K562 (cell line): ENCODE measurements around the gene SNRNP40. TPM values are rescaled to one million over a fixed set of nuclear protein-coding genes. Genes with fewer than 3 reads are reported as not detected.
A peak's percentile ranks its signal among the peaks of the same experiment; 100 is the strongest.

Source experiments
- ATF2 ChIP-seq: sonication (generic); formaldehyde crosslinking; IDR thresholded peaks from 2 replicates; pipeline ENCODE4 v1.8.1; 2022; ENCODE audit warnings: missing genetic modification reagents
- BDP1 ChIP-seq: IDR thresholded peaks from 3 replicates; pipeline ENCODE4 v1.6.1; 2011; ENCODE audit not compliant: insufficient read length, insufficient read depth
- GABPB1 ChIP-seq: sonication (generic); formaldehyde crosslinking; IDR thresholded peaks from 2 replicates; pipeline ENCODE4 v1.8.0; 2022; ENCODE audit warnings: mild to moderate bottlenecking, missing genetic modification reagents
- MLLT1 ChIP-seq, 2 experiments: fragments of 450-650 bp; IDR thresholded peaks; 2 replicates each; pipeline ENCODE4 v1.6.1; 2016
- NCOA4 ChIP-seq: fragments of 450-650 bp; IDR thresholded peaks from 2 replicates; pipeline ENCODE4 v1.6.1; 2018; ENCODE audit warnings: mild to moderate bottlenecking; ENCODE audit not compliant: partially characterized antibody
- PRDM10 ChIP-seq: fragments of 450-650 bp; IDR thresholded peaks from 2 replicates; pipeline ENCODE4 v1.6.1; 2018; ENCODE audit not compliant: partially characterized antibody
- SREBF1 ChIP-seq: fragments of 150-350 bp; IDR thresholded peaks from 2 replicates; pipeline ENCODE4 v1.6.1; 2014; ENCODE audit warnings: antibody characterized with exemption, low read depth, low read length, borderline replicate concordance
- ZKSCAN3 ChIP-seq: fragments of 250-450 bp; sonication (Bioruptor Pico); IDR thresholded peaks from 2 replicates; pipeline ENCODE4 v1.4.0; 2020
- ZNF280A ChIP-seq: fragments of 450-650 bp; IDR thresholded peaks from 2 replicates; pipeline ENCODE4 v1.6.1; 2018; ENCODE audit warnings: mild to moderate bottlenecking, low read depth; ENCODE audit not compliant: partially characterized antibody
- polyA plus RNA-seq, 8 experiments: library from polyadenylated mRNA; depleted of rRNA in 4 of 8; stranded (reverse) in 5 of 8; unstranded in 3 of 8; fragments of >200 nt; fragmentation: Nextera tagmentation in 2 of 8; fragmentation: Illumina TruSeq in 1 of 8; extraction: Ambion mirVana in 2 of 8; extraction: Trizol in 1 of 8; gene quantifications; 2 replicates each; pipeline versions ENCODE4 v1.2.1 to v1.2.3, GENCODE V29; 2011 to 2014; ENCODE audit warnings: inconsistent platforms in 1 of 8, missing spikeins in 1 of 8
- total RNA-seq, 7 experiments: library from RNA; depleted of rRNA in 6 of 7; stranded (reverse); fragments of >200 nt in 6 of 7; fragmentation: Illumina TruSeq in 2 of 7; extraction: Trizol in 2 of 7; gene quantifications; 2 replicates each; pipeline versions ENCODE4 v1.2.1 to v1.2.3, GENCODE V29; 2011 to 2021; ENCODE audit warnings: low replicate concordance in 1 of 7
- TF ChIP-seq, protein P1 (sequence below), 2 experiments: fragments of 150-350 bp in 1 of 2; IDR thresholded peaks; 2 replicates each; pipeline ENCODE4 v1.6.1; 2012 to 2016; ENCODE audit warnings: low read depth in 2 of 2, low read length in 2 of 2, mild to moderate bottlenecking in 1 of 2, moderate library complexity in 1 of 2
- TF ChIP-seq, protein P2 (sequence below): fragments of 450-650 bp; IDR thresholded peaks from 2 replicates; pipeline ENCODE4 v1.6.1; 2017; ENCODE audit warnings: mild to moderate bottlenecking, moderate library complexity

Gene SNRNP40
- total and polyA plus RNA-seq, 9 of the 15 experiments (the other 6 are each of a cell fraction or from before 2014, with no cell fraction given) = 48.7 to 278 (median 163) TPM

DNA sequence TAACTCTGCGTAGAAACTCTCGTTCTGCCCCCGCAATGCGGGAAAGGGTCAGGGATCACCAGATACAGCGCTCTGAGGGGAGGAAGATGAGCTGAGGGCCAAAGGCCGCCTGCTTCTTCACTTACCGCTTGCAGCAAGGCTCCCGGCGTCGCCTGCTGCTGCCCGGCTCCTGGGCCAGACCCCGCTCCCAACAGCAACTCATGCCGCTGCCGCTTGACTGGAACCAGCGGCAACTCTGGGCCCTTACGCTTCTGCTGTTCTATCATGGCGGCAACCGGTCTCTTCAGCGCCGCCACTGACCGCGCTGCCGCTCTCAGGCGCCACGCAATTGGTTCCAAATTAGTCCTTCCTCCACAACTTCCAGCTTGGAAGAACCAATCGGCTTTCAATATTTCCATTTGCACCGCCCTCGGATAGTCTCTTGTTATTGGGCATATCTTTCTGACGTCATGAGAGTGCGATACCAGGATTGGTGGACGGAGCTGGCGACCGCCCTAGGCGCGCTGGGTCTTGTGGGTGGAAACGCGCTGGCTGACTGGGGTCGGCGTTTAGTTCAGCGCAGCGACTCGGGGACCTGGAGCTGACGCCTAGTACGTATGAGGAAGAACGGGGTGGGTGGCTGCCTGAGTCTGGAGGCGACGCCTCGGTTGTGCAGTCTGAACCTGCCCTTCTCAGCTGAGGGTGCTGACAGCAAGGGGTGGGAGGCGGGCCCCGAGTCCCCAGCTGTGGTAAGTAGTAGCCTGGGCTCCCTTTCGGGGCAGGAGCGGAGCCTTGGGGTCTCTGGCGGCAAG, at the start of gene SNRNP40, which contains the start of gene ZCCHC17 (continued):
- peak in 1 of 2 experiments; percentile 32; a peak in 1 of 4 replicates for TF ChIP-seq MLLT1 (IDR thresholded peaks at IDR 0.05)
- TF ChIP-seq ATF2 (CRISPR knock-in tag) = no peak
- TF ChIP-seq ZKSCAN3 (CRISPR knock-in tag) = no peak
- TF ChIP-seq PRDM10 = no peak
- TF ChIP-seq SREBF1 = no peak
- TF ChIP-seq, protein P1, sequence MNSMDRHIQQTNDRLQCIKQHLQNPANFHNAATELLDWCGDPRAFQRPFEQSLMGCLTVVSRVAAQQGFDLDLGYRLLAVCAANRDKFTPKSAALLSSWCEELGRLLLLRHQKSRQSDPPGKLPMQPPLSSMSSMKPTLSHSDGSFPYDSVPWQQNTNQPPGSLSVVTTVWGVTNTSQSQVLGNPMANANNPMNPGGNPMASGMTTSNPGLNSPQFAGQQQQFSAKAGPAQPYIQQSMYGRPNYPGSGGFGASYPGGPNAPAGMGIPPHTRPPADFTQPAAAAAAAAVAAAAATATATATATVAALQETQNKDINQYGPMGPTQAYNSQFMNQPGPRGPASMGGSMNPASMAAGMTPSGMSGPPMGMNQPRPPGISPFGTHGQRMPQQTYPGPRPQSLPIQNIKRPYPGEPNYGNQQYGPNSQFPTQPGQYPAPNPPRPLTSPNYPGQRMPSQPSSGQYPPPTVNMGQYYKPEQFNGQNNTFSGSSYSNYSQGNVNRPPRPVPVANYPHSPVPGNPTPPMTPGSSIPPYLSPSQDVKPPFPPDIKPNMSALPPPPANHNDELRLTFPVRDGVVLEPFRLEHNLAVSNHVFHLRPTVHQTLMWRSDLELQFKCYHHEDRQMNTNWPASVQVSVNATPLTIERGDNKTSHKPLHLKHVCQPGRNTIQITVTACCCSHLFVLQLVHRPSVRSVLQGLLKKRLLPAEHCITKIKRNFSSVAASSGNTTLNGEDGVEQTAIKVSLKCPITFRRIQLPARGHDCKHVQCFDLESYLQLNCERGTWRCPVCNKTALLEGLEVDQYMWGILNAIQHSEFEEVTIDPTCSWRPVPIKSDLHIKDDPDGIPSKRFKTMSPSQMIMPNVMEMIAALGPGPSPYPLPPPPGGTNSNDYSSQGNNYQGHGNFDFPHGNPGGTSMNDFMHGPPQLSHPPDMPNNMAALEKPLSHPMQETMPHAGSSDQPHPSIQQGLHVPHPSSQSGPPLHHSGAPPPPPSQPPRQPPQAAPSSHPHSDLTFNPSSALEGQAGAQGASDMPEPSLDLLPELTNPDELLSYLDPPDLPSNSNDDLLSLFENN (IDR thresholded peaks at IDR 0.05; ENCODE audit: low read depth in 2 of 2, low read length in 2 of 2) = no peak; a peak in 1 of 4 replicates
- TF ChIP-seq, protein P2, sequence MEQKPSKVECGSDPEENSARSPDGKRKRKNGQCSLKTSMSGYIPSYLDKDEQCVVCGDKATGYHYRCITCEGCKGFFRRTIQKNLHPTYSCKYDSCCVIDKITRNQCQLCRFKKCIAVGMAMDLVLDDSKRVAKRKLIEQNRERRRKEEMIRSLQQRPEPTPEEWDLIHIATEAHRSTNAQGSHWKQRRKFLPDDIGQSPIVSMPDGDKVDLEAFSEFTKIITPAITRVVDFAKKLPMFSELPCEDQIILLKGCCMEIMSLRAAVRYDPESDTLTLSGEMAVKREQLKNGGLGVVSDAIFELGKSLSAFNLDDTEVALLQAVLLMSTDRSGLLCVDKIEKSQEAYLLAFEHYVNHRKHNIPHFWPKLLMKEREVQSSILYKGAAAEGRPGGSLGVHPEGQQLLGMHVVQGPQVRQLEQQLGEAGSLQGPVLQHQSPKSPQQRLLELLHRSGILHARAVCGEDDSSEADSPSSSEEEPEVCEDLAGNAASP = no peak
- TF ChIP-seq ZNF280A = no peak
- TF ChIP-seq BDP1 = no peak
- TF ChIP-seq GABPB1 (CRISPR knock-in tag) = peak; percentile 69; the same call in 1 of the 2 replicates
- TF ChIP-seq NCOA4 = no peak
